GM12801 (cell line): Measurements from ENCODE around the gene SPATA24.

ENCODE experiments used
- CTCF ChIP-seq: IDR thresholded peaks from one replicate; pipeline ENCODE4 v1.5.1; 2011; ENCODE audit warnings: control low read depth; ENCODE audit not compliant: insufficient read length; ENCODE audit errors: extremely low read depth

The SPATA24 gene

DNA sequence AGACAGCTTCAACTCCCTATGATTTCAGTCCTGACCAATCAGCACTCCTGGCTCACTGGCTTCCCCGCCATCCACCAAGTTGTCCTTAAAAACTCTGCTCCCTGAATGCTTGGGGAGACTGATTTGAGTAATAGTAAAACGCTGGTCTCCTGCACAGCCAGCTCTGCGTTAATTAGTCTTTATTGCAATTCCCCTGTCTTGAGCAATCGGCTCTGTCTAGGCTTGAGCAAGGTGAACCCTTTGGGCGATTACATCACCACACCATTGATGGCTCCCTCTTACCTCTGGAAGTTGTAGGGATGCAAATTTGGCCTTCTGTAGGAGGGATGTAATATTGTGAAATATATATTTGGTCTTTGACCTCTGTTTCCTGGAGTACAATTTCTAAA is 17.8 kb downstream of the SPATA24 start:
- TF ChIP-seq CTCF, result no peak

DNA sequence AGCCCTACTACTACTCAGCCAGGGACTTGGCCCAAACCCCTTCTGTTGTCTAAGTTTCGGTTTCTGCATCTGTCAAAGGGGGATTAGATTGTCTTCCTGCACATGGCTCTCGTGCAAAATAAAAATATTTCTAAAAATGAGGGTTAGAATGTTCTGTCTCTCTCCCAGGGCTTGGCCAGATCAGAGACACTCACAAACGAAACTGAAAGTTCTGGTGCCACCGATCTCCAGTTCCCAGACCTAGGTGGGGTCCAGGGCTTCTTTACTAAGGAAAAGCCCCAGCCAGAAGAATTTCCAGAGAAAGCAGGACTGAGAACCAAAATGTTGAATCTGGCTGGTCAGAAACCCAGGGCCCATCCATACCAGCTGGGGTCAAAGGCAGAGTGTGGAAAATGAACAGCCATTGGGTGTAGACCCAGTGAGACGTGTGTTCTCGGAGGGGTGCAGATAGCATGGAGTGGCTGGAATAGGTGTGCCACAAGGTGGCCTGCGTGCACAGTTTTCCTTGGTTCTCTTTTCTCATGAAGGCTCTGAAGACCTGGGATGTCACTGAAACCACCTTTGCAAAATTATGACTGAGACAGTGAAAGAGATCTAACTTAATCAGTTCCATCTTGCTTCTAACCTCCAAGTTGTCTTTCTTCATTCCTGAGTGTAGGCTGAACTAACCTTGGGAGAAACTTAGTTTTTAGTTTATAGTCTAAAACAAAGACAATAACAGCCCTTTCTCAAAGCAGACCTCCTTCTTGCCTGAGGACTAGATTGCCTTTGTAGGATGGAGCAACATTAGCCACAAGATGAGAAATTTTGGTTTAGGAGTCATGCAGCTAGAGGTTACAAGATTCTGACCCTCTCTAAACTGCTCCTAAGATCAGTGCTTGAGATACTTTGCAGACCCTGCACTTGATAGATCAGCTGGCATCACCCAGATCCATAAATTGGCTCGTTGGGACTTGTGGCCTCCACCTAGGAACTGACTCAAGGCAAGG is 18.5 kb downstream of the SPATA24 start:
- no peak for TF ChIP-seq CTCF

DNA sequence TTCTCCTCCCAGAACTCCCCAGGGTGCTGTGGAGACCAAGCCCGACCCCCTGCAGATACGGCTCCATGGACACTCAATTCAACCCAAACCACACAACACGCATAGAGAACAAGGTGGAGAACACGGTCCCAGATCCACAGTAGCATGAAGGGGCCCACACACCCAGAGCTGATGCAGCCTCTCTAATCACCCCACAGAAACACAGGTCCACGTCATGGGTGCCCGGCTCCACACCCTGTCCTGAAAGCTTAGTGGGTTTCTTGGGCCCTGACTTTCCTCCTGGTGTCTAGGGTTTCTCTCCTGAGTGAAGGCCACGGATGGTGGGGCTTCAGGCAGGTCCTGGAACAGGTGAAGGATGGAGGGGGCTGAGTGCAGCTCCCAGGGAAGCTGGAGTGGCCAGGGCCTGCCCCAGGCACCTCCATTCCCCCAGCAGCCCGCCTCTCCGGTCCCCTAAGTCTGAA is 19.3 kb downstream of the SPATA24 start:
- no peak for TF ChIP-seq CTCF

DNA sequence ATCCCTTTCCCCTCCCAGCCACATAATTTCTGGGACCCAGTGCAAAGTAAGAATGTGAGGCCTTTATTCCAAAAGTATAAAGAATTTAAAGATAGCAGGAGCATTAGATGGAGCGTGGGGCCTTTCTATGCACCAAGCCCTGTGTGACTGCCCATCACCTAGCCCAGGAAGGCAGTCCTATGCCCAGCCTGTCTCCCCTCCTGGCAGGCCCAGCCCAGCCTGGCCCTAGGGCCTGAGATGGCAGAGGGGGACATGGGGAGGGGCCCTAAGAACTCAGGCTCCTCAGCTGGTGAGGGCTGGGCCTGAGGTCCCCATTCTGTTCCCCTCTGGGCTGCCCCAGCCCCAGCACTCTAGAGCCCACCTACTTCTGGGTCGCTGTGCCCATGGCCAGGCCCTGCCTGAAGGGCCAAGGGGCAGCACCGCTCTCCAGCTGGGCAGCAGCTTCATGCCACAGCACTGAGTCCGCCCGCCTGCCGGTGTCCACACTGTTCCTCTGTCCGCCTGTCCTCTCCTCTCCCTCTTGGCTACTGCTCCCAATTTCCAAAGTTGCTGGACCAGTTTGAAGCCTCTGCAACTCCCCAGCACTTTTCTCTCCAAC is 19.8 kb downstream of the SPATA24 start:
- no peak for TF ChIP-seq CTCF

GRCh38 chr5:139383275-139383992 is 20.5 kb downstream of the SPATA24 start, which contains the start of gene SLC23A1:
TSS of gene SLC23A1 (minus strand) at chr5:139383297. CDS start at chr5:139383253, 44 bp downstream.
- TF ChIP-seq CTCF, result no peak

DNA sequence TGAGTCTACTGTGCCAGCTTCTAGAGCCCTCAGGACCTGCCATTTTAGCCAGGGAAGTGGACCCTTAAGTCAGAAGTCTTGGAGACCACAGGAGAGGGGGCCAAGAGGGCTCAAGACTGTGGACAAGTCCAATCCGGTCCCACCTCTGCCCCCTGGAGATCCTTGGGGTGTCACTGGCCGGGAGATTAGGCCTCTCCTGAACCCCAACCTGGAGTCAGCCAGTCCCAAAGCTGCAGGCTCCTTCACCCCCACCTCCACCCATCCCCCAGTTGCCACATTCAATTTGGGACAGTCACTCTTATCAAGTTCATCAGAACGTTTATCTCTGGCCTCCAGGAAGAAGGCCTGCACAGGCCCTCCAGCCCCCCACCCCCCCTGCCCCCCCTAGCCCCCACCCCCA is 21.1 kb downstream of the SPATA24 start:
- TF ChIP-seq CTCF, result no peak
